ENCODE measurements around the gene LRRC17.
"Not testable (repeated sequence)": the region's sequence is repeated elsewhere in the genome, so short reads cannot be mapped to it uniquely, and the experiment has no call there.

The LRRC17 gene

DNA sequence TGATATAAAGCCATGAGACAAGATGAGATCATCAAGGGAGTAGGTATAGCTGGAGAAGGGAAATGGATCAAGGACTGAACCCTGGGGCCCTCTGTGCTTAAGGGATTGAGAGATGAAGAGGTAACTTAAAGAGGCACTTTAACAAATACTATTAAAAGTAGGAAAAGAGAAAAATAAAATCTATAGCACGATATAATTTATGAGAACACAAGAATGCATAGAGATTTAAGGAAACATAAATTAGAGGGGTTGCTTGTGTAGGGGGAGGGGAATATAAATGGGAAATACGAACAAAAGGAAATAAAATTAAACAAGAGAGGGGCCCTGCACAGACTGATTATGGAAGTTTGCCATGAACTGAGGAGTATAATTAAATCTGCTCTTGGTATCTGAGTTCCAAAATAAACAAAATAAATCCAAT lies 15.6 kb upstream of the LRRC17 start:
- DNase-seq (ENCODE audit: low read depth in 2 of 2) = no peak

DNA sequence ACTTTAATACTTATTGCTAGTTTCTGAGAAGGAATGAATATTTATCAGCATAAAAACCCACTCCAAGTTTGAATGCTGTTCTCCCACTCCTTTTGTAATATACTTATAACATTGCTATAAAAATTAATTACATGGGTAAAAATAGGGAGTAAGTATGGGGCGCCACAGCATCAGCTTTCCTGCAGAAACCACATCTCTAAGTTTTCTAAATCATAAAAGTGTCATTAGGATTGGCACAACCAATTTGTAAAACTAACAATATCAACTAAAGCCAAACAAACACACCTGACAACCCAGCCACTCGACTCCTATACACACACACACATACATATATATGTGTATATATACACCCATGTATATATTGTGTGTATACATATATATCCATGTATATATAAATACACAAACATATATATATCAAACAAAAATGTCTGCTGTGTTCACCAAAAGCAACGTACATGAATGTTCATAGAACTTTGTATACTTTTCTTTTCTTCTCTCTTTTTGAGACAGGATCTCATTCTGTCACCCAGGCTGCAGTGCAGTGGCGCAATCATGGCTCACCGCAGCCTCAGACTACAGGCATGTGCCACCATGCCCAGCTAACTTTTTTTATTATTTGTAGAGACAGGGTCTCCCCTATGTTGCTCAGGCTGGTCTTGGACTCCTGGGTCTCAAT lies 14.8 kb upstream of the LRRC17 start:
- DNase-seq (ENCODE audit: low read depth in 2 of 2) = no peak

- DNase-seq (ENCODE audit: low read depth in 2 of 2) = no peak
These were observed 14.3 kb upstream of the LRRC17 start for GRCh38 chr7:102898532-102898859.

DNA sequence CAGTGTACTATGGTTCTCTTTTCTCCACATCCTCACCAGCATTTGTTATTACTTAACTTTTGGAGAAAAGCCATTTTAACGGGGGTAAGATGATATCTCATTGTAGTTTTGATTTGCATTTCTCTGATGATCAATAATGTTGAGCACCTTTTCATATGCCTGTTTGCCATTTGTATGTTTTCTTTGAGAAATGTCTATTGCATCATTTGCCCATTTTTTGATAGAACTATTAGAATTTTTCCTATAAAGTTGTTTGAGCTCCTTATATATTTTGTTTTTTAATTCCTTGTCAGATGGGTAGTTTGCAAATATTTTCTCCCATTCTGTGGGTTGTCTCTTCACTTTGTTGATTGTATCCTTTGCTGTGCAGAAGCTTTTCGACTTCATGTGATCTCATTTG lies 10.7 kb upstream of the LRRC17 start:
- DNase-seq (ENCODE audit: low read depth in 2 of 2) = not testable (repeated sequence)

- DNase-seq (ENCODE audit: low read depth in 2 of 2) = not testable (repeated sequence)
These were observed 9.2 kb upstream of the LRRC17 start for GRCh38 chr7:102903576-102903975.

DNA sequence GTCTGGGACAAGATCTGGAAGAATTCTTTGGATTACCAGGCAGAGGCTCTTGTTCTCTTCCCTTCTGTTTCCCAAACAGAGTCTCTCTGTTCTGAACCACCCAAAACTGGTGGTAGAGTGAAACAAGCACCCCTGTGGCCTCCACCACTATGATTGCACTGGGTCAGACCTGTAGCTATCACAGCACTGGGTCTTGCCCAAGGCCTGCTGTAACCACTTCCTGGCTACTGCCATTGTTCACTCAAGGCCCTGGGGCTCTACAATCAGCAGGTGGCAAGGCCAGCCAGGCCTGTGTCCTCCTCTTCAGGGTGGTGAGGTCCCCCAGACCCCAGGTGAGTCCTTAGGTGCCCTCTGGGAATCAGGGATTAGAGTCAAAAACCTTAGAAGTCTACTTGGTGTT lies 4.1 kb upstream of the LRRC17 start:
- no peak for DNase-seq (ENCODE audit: low read depth in 2 of 2)

GRCh38 chr7:102913826-102914225 lies 1.0 kb downstream of the LRRC17 start:
- no peak for DNase-seq (ENCODE audit: low read depth in 2 of 2)

DNA sequence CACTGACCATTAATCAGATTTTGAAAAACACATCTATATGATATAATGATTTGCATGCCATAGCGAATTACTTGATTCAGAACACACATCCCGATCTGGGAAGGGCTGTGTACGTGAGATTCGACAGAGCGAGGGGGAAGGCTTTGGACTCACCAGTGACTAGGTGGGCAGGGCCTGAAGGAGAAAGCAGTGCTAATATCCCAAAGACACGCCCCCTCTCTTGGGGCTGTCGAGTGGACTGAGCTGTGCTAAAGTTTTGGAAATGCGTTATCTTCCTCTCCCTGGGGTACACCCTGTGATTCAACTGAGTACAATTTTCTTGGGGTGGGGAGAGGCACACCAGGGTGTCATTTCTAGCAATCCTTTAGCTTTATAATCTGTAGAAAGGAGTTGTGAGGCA lies 1.8 kb downstream of the LRRC17 start:
- DNase-seq (ENCODE audit: low read depth in 2 of 2) = no peak

GRCh38 chr7:102916426-102916825 lies 3.6 kb downstream of the LRRC17 start:
- DNase-seq (ENCODE audit: low read depth in 2 of 2) = no peak

DNA sequence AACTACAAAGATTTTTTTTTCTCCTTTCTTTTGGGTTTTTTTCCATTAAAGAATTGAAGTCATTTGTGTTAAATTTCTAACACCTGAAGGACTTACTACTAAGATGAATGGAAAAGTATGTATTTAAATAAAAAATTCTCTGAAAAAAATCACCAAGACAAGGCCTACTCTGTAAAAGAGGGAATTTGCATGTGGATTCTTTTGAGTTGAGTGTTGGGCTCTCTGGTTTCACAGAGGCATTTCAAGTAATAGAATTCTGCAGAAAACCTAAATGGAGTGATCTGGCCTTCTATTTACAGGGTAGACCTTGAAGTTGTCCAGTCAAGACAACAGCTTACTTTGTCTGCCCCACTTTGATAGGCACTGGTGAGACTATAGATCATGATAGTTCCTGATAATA lies 4.1 kb downstream of the LRRC17 start:
- DNase-seq (ENCODE audit: low read depth in 2 of 2) = no peak

DNA sequence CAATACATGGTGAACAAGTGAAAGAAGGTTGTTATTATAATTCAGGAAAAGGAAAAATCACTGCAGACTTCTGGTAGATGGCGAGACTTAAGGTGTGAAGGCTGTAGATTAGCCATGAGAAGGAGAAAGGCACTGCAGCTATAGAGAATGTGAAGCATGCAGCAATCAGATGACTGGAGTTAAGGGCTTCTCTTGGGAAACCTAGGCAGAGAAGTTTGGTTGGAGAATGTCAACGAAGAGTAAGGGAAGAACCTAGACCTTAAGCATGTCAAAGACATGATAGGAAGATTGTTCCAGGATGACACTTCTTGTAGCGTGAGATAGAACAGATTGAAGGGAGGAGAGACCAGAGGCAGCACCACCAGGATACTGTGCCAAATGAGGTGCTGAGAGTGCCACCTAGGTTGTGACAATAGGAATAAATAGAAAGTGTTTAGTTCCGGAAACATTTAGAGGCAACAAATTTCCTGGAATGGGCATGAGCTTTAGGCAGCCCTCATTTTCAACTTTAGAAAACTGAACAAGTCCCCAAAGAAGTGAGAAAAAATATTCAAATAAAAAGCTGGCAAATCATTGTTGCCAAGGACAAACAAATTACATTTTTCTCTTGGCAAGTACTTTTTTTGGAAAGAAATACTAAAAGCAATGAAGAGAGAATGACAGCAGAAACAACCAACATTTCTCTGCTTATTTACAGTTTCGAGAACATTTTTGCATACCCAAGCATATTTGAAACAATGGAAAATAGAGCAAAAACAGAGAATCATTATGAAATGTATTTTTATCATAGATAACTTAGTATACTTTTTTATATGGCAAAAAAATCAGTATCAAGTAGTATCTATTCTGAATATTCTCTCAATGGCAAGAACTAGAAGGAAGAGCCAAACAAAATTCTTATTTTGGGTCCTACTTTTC lies 4.9 kb downstream of the LRRC17 start:
- DNase-seq (ENCODE audit: low read depth in 2 of 2) = no peak

- no peak for DNase-seq (ENCODE audit: low read depth in 2 of 2)
These were observed 6.0 kb downstream of the LRRC17 start for GRCh38 chr7:102918845-102919244.

DNA sequence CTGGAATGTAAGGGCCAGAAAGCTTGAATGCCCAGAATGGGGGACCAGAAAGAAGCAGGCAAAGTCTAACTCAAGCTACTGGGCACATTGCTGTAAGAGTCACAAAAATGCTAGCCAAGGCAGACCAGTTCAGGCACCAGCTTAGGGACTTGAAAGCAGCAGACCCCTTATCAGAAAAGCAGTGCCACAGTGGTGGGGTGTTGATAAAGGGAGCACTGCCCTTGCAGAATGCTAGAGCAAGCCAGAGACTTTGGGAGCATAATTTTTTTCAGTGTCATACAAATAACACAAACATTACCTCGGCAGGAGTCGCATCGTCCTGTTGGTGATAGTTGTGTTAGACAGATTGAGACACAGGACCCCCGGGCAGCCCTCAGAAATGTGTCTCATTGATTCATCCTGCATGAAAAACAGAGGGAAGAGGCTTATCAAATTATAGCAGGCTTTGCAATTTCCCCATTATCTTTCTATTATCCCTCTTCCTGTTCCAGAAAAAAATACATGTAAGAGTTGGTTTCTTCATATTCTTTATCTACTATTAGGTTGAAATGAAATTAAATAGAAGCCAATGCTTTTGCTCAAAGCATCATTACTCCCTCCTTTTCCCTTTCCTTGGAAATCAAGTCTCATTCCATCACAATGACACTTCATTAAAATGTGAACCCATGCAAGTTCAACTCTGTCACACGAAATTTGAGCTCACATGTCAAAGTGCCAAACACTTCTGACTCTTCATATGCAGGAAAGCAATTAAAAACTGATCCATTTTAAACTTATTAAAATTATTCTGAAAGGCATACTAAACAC lies 13.4 kb downstream of the LRRC17 start:
- no peak for DNase-seq (ENCODE audit: low read depth in 2 of 2)

- DNase-seq (ENCODE audit: low read depth in 2 of 2) = no peak
These were observed 14.0 kb downstream of the LRRC17 start for GRCh38 chr7:102926783-102927140.

- DNase-seq (ENCODE audit: low read depth in 2 of 2) = no peak
These were observed 14.6 kb downstream of the LRRC17 start for GRCh38 chr7:102927312-102927933.

DNA sequence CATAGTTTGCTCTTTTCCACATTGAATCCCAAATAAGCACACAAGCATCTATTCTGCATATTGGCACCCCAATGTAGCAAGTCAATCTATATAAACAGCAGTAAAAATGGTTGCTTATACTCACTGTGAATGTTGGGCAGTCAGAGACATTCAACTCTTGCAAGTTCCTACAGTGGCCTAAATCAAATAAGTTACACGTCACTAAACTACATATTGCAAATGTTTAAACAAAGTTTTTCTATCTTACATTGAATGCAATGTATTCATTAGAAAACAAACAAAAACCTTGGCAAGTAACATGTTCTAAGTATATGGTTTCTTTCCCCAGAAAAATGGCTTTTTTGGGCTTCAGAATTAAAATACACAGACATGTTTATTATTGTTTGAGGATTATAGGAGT lies 19.0 kb downstream of the LRRC17 start:
- no peak for DNase-seq (ENCODE audit: low read depth in 2 of 2)

DNA sequence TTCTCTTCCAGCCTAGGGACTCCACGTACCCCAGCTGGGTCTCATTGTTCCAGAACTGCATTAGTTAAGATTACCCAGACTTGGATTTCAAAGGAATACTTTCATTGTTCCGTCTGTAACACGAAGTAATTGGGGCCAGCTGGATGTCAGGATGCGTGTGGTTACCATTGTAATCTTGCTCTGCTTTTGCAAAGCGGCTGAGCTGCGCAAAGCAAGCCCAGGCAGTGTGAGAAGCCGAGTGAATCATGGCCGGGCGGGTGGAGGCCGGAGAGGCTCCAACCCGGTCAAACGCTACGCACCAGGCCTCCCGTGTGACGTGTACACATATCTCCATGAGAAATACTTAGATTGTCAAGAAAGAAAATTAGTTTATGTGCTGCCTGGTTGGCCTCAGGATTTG lies 21.0 kb downstream of the LRRC17 start:
- no peak for DNase-seq (ENCODE audit: low read depth in 2 of 2)

- DNase-seq (ENCODE audit: low read depth in 2 of 2) = no peak
These were observed 21.4 kb downstream of the LRRC17 start for GRCh38 chr7:102934239-102934638.

DNA sequence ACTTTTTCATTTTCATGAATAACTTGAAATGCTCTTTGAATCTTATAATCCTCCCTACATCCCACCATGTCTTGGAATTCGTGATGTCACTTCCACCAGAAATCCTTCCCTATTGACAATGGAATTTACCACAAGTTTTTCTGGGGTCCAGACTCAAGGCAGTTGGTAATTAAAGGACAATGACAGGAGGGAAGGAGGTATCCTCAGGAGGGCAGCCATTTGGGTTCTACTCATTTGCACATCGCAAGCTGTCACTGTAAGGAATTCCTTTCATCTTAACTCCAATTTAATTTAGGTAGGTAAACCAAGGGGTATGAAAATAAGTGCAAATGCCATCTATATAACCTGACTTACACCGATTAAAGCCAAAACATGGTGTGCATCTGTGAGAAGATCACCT lies 21.9 kb downstream of the LRRC17 start:
- no peak for DNase-seq (ENCODE audit: low read depth in 2 of 2)

- no peak for DNase-seq (ENCODE audit: low read depth in 2 of 2)
These were observed 22.8 kb downstream of the LRRC17 start for GRCh38 chr7:102935450-102936115.

- DNase-seq (ENCODE audit: low read depth in 2 of 2) = no peak
These were observed 25.9 kb downstream of the LRRC17 start for GRCh38 chr7:102938679-102939078.
